Transverse colon (tissue), 4 donors: ENCODE results near the gene YIPF5. TPM values are rescaled to one million over a fixed set of nuclear protein-coding genes. Genes with fewer than 3 reads are reported as not detected.
A peak's percentile ranks its signal among the peaks of the same experiment; 100 is the strongest.

Experiments
- DNase-seq: peaks from one replicate; pipeline ENCODE4 v3.0.0-alpha.2; 2019
- H3K27ac ChIP-seq, 4 donors: fragments of 200-600 bp; sonication (generic); 2 replicates each; pipeline ENCODE4 v1.5.1; 2016 to 2018; ENCODE audit warnings: inconsistent platforms in 4 of 4
- H3K27me3 ChIP-seq: fragments of 200-600 bp; sonication (generic); 2 replicates; pipeline ENCODE4 v1.5.1; 2017; ENCODE audit warnings: inconsistent platforms
- H3K36me3 ChIP-seq, 4 donors: fragments of 200-600 bp; sonication (generic); 2 replicates each; pipeline ENCODE4 v1.5.1; 2017 to 2019; ENCODE audit warnings: inconsistent platforms in 4 of 4
- H3K4me1 ChIP-seq, 4 donors: fragments of 200-600 bp; sonication (generic); 2 replicates each; pipeline ENCODE4 v1.5.1; 2017 to 2020; ENCODE audit warnings: inconsistent platforms in 4 of 4
- H3K4me3 ChIP-seq, 4 donors: fragments of 200-600 bp; sonication (generic); 1 replicate in 1 of 4; 2 replicates in 3 of 4; pipeline versions ENCODE4 v1.5.1 to v1.6.1; 2017 to 2019; ENCODE audit warnings: inconsistent platforms in 4 of 4
- H3K9me3 ChIP-seq, 2 donors: fragments of 200-600 bp; sonication (generic); 2 replicates each; pipeline ENCODE4 v1.5.1; 2017 to 2019; ENCODE audit warnings: inconsistent platforms in 2 of 2
- CTCF ChIP-seq, 5 experiments: fragments of 200-600 bp in 3 of 5; fragments of 450-650 bp in 2 of 5; sonication (generic) in 3 of 5; IDR thresholded peaks; 1 replicate in 2 of 5; 2 replicates in 3 of 5; pipeline ENCODE4 v1.5.1; 2016 to 2017; ENCODE audit warnings: antibody characterized with exemption in 5 of 5, inconsistent platforms in 3 of 5, mild to moderate bottlenecking in 2 of 5, moderate library complexity in 1 of 5
- EP300 ChIP-seq: sonication (generic); formaldehyde crosslinking; IDR thresholded peaks from one replicate; pipeline ENCODE4 v1.6.1; 2017; ENCODE audit warnings: antibody characterized with exemption, low read depth
- POLR2A ChIP-seq: fragments of 450-650 bp; IDR thresholded peaks from one replicate; pipeline ENCODE4 v1.6.1; 2016; ENCODE audit warnings: antibody characterized with exemption, mild to moderate bottlenecking, moderate library complexity
- POLR2AphosphoS5 ChIP-seq, 3 donors: sonication (generic); formaldehyde crosslinking; IDR thresholded peaks; one replicate each; pipeline ENCODE4 v1.6.1; 2016; ENCODE audit warnings: antibody characterized with exemption in 3 of 3
- whole genome bisulfite sequencing, 2 donors: methylation state at CpG; one replicate each; pipeline ENCODE4 v1.1.5; 2018; ENCODE audit warnings: low coverage in 1 of 2; 5-methylcytosine and 5-hydroxymethylcytosine counted together
- in situ Hi-C, 4 donors: fragments of 200-750 bp; cut with MboI; loops; one replicate each; pipeline versions ENCODE4 v1.15.0 to v1.15.1; 2017; ENCODE audit warnings: low sequenced_read_pairs in 3 of 4, low pct_ligation_motif_present in 1 of 4, low pct_unique_long_range_greater_than_20kb in 1 of 4
- intact Hi-C: fragments of 100-400 bp; cut with DNase I; formaldehyde crosslinking; loops from one replicate; pipeline ENCODE4 v1.15.1; 2023; ENCODE audit warnings: low total_unique reads
- total RNA-seq, 4 donors: library from RNA; depleted of rRNA; stranded (reverse); fragments of >200 nt; gene quantifications; one replicate each; pipeline ENCODE4 v1.1.0, GENCODE V29; 2016

Gene YIPF5
- total RNA-seq, 4 donors from 2014 or later = 10.1 to 44.4 (median 25.6) TPM

GRCh38 chr5:144203750-144204596 is 33.5 kb upstream of the YIPF5 start:
- Histone ChIP-seq H3K36me3 (no peaks in the 10 kb centered on the region), H3K4me1 (peaks cover 0 to 10% (median 5%) of the 10 kb centered on the region in 4 donors), H3K9me3 (no peaks in the 10 kb centered on the region), H3K4me3 (no peak overlapping the region), H3K27ac (no peak overlapping the region), H3K27me3 (peaks cover 36% of the 10 kb centered on the region)
- intact Hi-C loops (loop anchor here (5.0 kb wide), 1 partner anchor 1843 kb away; no protein-coding TSS in a partner anchor), in situ Hi-C loops (loop anchor here in 2 of 4 donors (25.0 kb wide), 2 partner anchors 1633 to 1858 kb away; partner anchors contain the start of gene PRELID2 (in 1 of the 2))
- peak; percentile 12 for DNase-seq
- WGBS, 2 donors = 25 to 36% methylated on average over 8 to 10 of the region's 10 CpGs
- TF ChIP-seq CTCF (IDR thresholded peaks at IDR 0.05) = peak; percentile 79 to 88 (median 81)
- no peak for TF ChIP-seq POLR2A
- no peak for TF ChIP-seq POLR2AphosphoS5 (IDR thresholded peaks at IDR 0.05)

- Histone ChIP-seq H3K4me3 (no peak overlapping the region), H3K27ac (no peak overlapping the region), H3K4me1 (peaks cover 0 to 10% (median 5%) of the 10 kb centered on the region in 4 donors), H3K27me3 (peaks cover 32% of the 10 kb centered on the region), H3K36me3 (no peaks in the 10 kb centered on the region), H3K9me3 (no peaks in the 10 kb centered on the region)
- TF ChIP-seq POLR2A (no peak), EP300 (no peak), POLR2AphosphoS5 (IDR thresholded peaks at IDR 0.05) (no peak), CTCF (IDR thresholded peaks at IDR 0.05) (no peak)
- intact Hi-C loops (loop anchor here (5.0 kb wide), 1 partner anchor 1845 kb away; no protein-coding TSS in a partner anchor), in situ Hi-C loops (loop anchor here in 2 of 4 donors (25.0 kb wide), 2 partner anchors 1635 to 1860 kb away; partner anchors contain the start of gene PRELID2 (in 1 of the 2))
- 50 to 61% methylated on average over 1 of the region's 1 CpG for WGBS, 2 donors
- DNase-seq = no peak
These were observed 32.3 kb upstream of the YIPF5 start for GRCh38 chr5:144202726-144203125.

GRCh38 chr5:144202072-144202471 is 31.6 kb upstream of the YIPF5 start:
- TF ChIP-seq POLR2A (no peak), EP300 (no peak), CTCF (IDR thresholded peaks at IDR 0.05) (no peak), POLR2AphosphoS5 (IDR thresholded peaks at IDR 0.05) (no peak)
- DNase-seq = no peak
- intact Hi-C loops (loop anchor here (5.0 kb wide), 1 partner anchor 1845 kb away; no protein-coding TSS in a partner anchor), in situ Hi-C loops (loop anchor here in 2 of 4 donors (25.0 kb wide), 2 partner anchors 1635 to 1860 kb away; partner anchors contain the start of gene PRELID2 (in 1 of the 2))
- no peaks in the 10 kb centered on the region for H3K9me3 ChIP-seq
- 23 to 31% methylated on average over 7 to 10 of the region's 10 CpGs for WGBS, 2 donors
- H3K27me3 ChIP-seq = peaks cover 30% of the 10 kb centered on the region
- no peak overlapping the region for H3K27ac ChIP-seq
- H3K36me3 ChIP-seq = no peaks in the 10 kb centered on the region
- no peak overlapping the region for H3K4me3 ChIP-seq
- H3K4me1 ChIP-seq = peaks cover 0 to 10% (median 5%) of the 10 kb centered on the region in 4 donors

GRCh38 chr5:144201588-144201987 is 31.1 kb upstream of the YIPF5 start:
- no peak for DNase-seq
- 32 to 40% methylated on average over 5 of the region's 5 CpGs for WGBS, 2 donors

More at GRCh38 chr5:144201588-144201987, 31.1 kb upstream of the YIPF5 start:
- peaks cover 0 to 10% (median 5%) of the 10 kb centered on the region in 4 donors for H3K4me1 ChIP-seq
- in situ Hi-C loops = loop anchor here in 2 of 4 donors (25.0 kb wide), 2 partner anchors 1636 to 1861 kb away; partner anchors contain the start of gene PRELID2 (in 1 of the 2)
- H3K4me3 ChIP-seq = no peak overlapping the region
- H3K9me3 ChIP-seq = no peaks in the 10 kb centered on the region
- H3K27me3 ChIP-seq = peaks cover 25% of the 10 kb centered on the region
- intact Hi-C loops = loop anchor here (5.0 kb wide), 1 partner anchor 1846 kb away; no protein-coding TSS in a partner anchor
- H3K36me3 ChIP-seq = no peaks in the 10 kb centered on the region
- no peak overlapping the region for H3K27ac ChIP-seq
- TF ChIP-seq CTCF (IDR thresholded peaks at IDR 0.05) (no peak), EP300 (no peak), POLR2A (no peak), POLR2AphosphoS5 (IDR thresholded peaks at IDR 0.05) (no peak)
